GM23338 (cell line): ENCODE data around the gene JPH4. TPM values are rescaled to one million over a fixed set of nuclear protein-coding genes. Genes with fewer than 3 reads are reported as not detected.

Experiments
- ATAC-seq: fragments of 200-7000 bp; cut with Tn5 transposase; 3 replicates; pipeline ENCODE4 v1.9.1; 2020
- DNase-seq: peaks from one replicate; pipeline ENCODE4 v3.0.0-alpha.2; 2015; ENCODE audit warnings: low spot score
- H2AFZ ChIP-seq: fragments of 200-600 bp; sonication (generic); 2 replicates; pipeline ENCODE4 v1.8.0; 2016; ENCODE audit warnings: antibody characterized with exemption, mild to moderate bottlenecking, moderate library complexity
- H3F3A ChIP-seq: fragments of 200-600 bp; sonication (generic); replicated peaks from 2 replicates; pipeline ENCODE4 v1.8.0; 2017; ENCODE audit warnings: antibody characterized with exemption, mixed run types, low read depth
- H3K27ac ChIP-seq: fragments of 200-600 bp; sonication (generic); 2 replicates; pipeline ENCODE4 v1.6.1; 2016; ENCODE audit warnings: low read depth
- H3K27me3 ChIP-seq: fragments of 200-600 bp; sonication (generic); 2 replicates; pipeline ENCODE4 v1.8.0; 2016; ENCODE audit warnings: mild to moderate bottlenecking, mixed run types, moderate library complexity; ENCODE audit not compliant: insufficient read depth
- H3K36me3 ChIP-seq: fragments of 200-600 bp; sonication (generic); 2 replicates; pipeline ENCODE4 v1.8.0; 2016; ENCODE audit warnings: mild to moderate bottlenecking; ENCODE audit not compliant: insufficient read depth
- H3K4me1 ChIP-seq: fragments of 200-600 bp; sonication (generic); 2 replicates; pipeline ENCODE4 v1.8.0; 2016; ENCODE audit warnings: mild to moderate bottlenecking, moderate library complexity; ENCODE audit not compliant: insufficient read depth
- H3K4me2 ChIP-seq: fragments of 200-600 bp; sonication (generic); 2 replicates; pipeline ENCODE4 v1.7.1; 2017; ENCODE audit warnings: mixed run types
- H3K4me3 ChIP-seq: fragments of 200-600 bp; sonication (generic); 2 replicates; pipeline ENCODE4 v1.6.1; 2016; ENCODE audit warnings: mixed run types
- H3K79me2 ChIP-seq: fragments of 200-600 bp; sonication (generic); replicated peaks from 2 replicates; pipeline ENCODE4 v1.8.0; 2017; ENCODE audit warnings: mild to moderate bottlenecking; ENCODE audit not compliant: insufficient read depth
- H3K9me2 ChIP-seq: fragments of 200-600 bp; sonication (generic); 2 replicates; pipeline ENCODE4 v1.8.0; 2017; ENCODE audit not compliant: insufficient read depth
- H4K20me1 ChIP-seq: fragments of 200-600 bp; sonication (generic); replicated peaks from 2 replicates; pipeline ENCODE4 v1.8.0; 2017; ENCODE audit warnings: mild to moderate bottlenecking; ENCODE audit not compliant: insufficient read depth
- H3K27ac Mint-ChIP-seq: 2 replicates; pipeline ENCODE4 v1.8.0; 2020; ENCODE audit warnings: inconsistent platforms, mild to moderate bottlenecking, moderate library complexity, mixed read lengths
- H3K27me3 Mint-ChIP-seq: 3 replicates; pipeline ENCODE4 v1.8.0; 2022; ENCODE audit warnings: low read depth, mild to moderate bottlenecking, moderate library complexity, mixed read lengths, inconsistent platforms; ENCODE audit not compliant: insufficient read depth, poor library complexity
- H3K36me3 Mint-ChIP-seq: 3 replicates; pipeline ENCODE4 v1.8.0; 2021; ENCODE audit warnings: low read depth, mild to moderate bottlenecking, inconsistent platforms, moderate library complexity, mixed read lengths
- H3K4me1 Mint-ChIP-seq: 3 replicates; pipeline ENCODE4 v1.8.0; 2020; ENCODE audit warnings: mild to moderate bottlenecking, inconsistent platforms, mixed read lengths
- H3K4me3 Mint-ChIP-seq: 3 replicates; pipeline ENCODE4 v1.8.0; 2021; ENCODE audit warnings: moderate library complexity, mild to moderate bottlenecking, inconsistent platforms, mixed read lengths
- H3K9me3 Mint-ChIP-seq: 3 replicates; pipeline ENCODE4 v1.8.0; 2020; ENCODE audit warnings: moderate library complexity, mild to moderate bottlenecking, inconsistent platforms, mixed read lengths
- CTCF ChIP-seq, 2 experiments: fragments of 200-600 bp in 1 of 2; sonication (generic) in 1 of 2; conservative IDR thresholded peaks; 2 replicates each; pipeline versions ENCODE4 v1.5.1 to v1.6.1; 2016 to 2017; ENCODE audit warnings: antibody characterized with exemption in 2 of 2, low read depth in 2 of 2, mild to moderate bottlenecking in 2 of 2, moderate library complexity in 1 of 2
- EZH2phosphoT487 ChIP-seq: fragments of 200-600 bp; sonication (generic); IDR thresholded peaks from one replicate; pipeline ENCODE4 v1.8.1; 2018; ENCODE audit warnings: antibody characterized with exemption; ENCODE audit not compliant: unreplicated experiment
- JUNB ChIP-seq: IDR thresholded peaks from one replicate; pipeline ENCODE4 v1.6.1; 2016; ENCODE audit warnings: antibody characterized with exemption; ENCODE audit not compliant: unreplicated experiment
- POLR2AphosphoS5 ChIP-seq: IDR thresholded peaks from 2 replicates; pipeline ENCODE4 v1.6.1; 2016; ENCODE audit warnings: antibody characterized with exemption, low read depth
- STAT1 ChIP-seq: IDR thresholded peaks from one replicate; pipeline ENCODE4 v1.6.1; 2016; ENCODE audit warnings: antibody characterized with exemption; ENCODE audit not compliant: unreplicated experiment
- ZNF331 ChIP-seq: fragments of 250-450 bp; sonication (Bioruptor Pico); IDR thresholded peaks from 2 replicates; pipeline ENCODE4 v1.5.0; 2020; ENCODE audit warnings: low read depth, mild to moderate bottlenecking, moderate library complexity
- polyA plus RNA-seq: library from polyadenylated mRNA; unstranded; fragments of >200 nt; fragmentation: Nextera tagmentation; extraction: Ambion mirVana; gene quantifications from 2 replicates; pipeline ENCODE4 v1.2.1, GENCODE V29; 2016
- total RNA-seq: library from RNA; depleted of rRNA; stranded (reverse); fragments of >200 nt; shearing (Covaris generic); gene quantifications from 2 replicates; pipeline ENCODE4 v1.2.3, GENCODE V29; 2014

Gene JPH4
- total and polyA plus RNA-seq, 2 experiments from 2014 or later = 11.0 to 29.9 TPM

GRCh38 chr14:23550812-23551265, 27.8 kb downstream of the JPH4 start:
- Mint-ChIP-seq H3K27me3 (no peaks in the 10 kb centered on the region), H3K4me1 (peaks cover 11% of the 10 kb centered on the region), H3K36me3 (peaks cover 2% of the 10 kb centered on the region; the same call in 2 of the 3 replicates), H3K4me3 (no peak overlapping the region), H3K27ac (peak overlapping the region; percentile 70), H3K9me3 (no peaks in the 10 kb centered on the region)
- H3K9me2 ChIP-seq = no peaks in the 10 kb centered on the region
- no peak overlapping the region for H2AFZ ChIP-seq
- no peaks in the 10 kb centered on the region for H3K36me3 ChIP-seq
- peak overlapping the region; percentile 100 for H3K4me3 ChIP-seq
- TF ChIP-seq POLR2AphosphoS5 (peak; percentile 15; the same call in 1 of the 2 replicates), ZNF331 (CRISPR knock-in tag) (no peak)
- no peaks in the 10 kb centered on the region for H4K20me1 ChIP-seq
- peak overlapping the region; percentile 100 for H3K4me2 ChIP-seq
- peak overlapping the region; percentile 99 for H3K27ac ChIP-seq
- no peaks in the 10 kb centered on the region for H3K27me3 ChIP-seq
- peaks cover 52% of the 10 kb centered on the region for H3K79me2 ChIP-seq
- DNase-seq = no peak
- peaks cover 57% of the 10 kb centered on the region for H3K4me1 ChIP-seq
- H3F3A ChIP-seq = 0 out of 2 replicates have a peak, but pooled peaks cover 8% of the 10 kb centered on the region
- peak; percentile 26 for ATAC-seq

- Histone ChIP-seq H3K36me3 (no peaks in the 10 kb centered on the region), H3K27ac (peak overlapping the region; percentile 99), H2AFZ (no peak overlapping the region), H3K79me2 (peaks cover 52% of the 10 kb centered on the region), H4K20me1 (no peaks in the 10 kb centered on the region), H3F3A (0 out of 2 replicates have a peak, but pooled peaks cover 12% of the 10 kb centered on the region), H3K4me2 (peak overlapping the region; percentile 100), H3K9me2 (no peaks in the 10 kb centered on the region), H3K4me3 (peak overlapping the region; percentile 100), H3K27me3 (no peaks in the 10 kb centered on the region), H3K4me1 (peaks cover 62% of the 10 kb centered on the region)
- H3K27ac Mint-ChIP-seq = no peak overlapping the region
- H3K9me3 Mint-ChIP-seq = no peaks in the 10 kb centered on the region
- peaks cover 8% of the 10 kb centered on the region; the same call in 2 of the 3 replicates for H3K36me3 Mint-ChIP-seq
- ATAC-seq = peak; percentile 0; the same call in 1 of the 3 replicates
- no peak for TF ChIP-seq EZH2phosphoT487
- peaks cover 9% of the 10 kb centered on the region for H3K4me1 Mint-ChIP-seq
- H3K4me3 Mint-ChIP-seq = no peak overlapping the region
- DNase-seq = no peak
- peaks cover 3% of the 10 kb centered on the region for H3K27me3 Mint-ChIP-seq
Observed at GRCh38 chr14:23550131-23550811, 28.3 kb downstream of the JPH4 start.

GRCh38 chr14:23548351-23549318, 30.0 kb downstream of the JPH4 start:
- peak overlapping the region; percentile 100 for H3K4me3 ChIP-seq
- H3K9me2 ChIP-seq = no peaks in the 10 kb centered on the region
- no peak overlapping the region for H3K4me3 Mint-ChIP-seq
- no peaks in the 10 kb centered on the region for H3K27me3 ChIP-seq
- no peak overlapping the region for H3K27ac Mint-ChIP-seq
- H3K36me3 Mint-ChIP-seq = peaks cover 19% of the 10 kb centered on the region
- H3K79me2 ChIP-seq = peaks cover 58% of the 10 kb centered on the region
- peaks cover 5% of the 10 kb centered on the region for H3K4me1 Mint-ChIP-seq
- peaks cover 62% of the 10 kb centered on the region for H3K4me1 ChIP-seq
- peak overlapping the region; percentile 100 for H3K4me2 ChIP-seq
- H3F3A ChIP-seq = 0 out of 2 replicates have a peak, but pooled peaks cover 10% of the 10 kb centered on the region
- H3K27me3 Mint-ChIP-seq = peaks cover 7% of the 10 kb centered on the region
- no peak overlapping the region for H2AFZ ChIP-seq
- H3K36me3 ChIP-seq = no peaks in the 10 kb centered on the region
- peak; percentile 12 for ATAC-seq
- H4K20me1 ChIP-seq = no peaks in the 10 kb centered on the region
- H3K27ac ChIP-seq = peak overlapping the region; percentile 90
- peak; percentile 84 for DNase-seq
- no peaks in the 10 kb centered on the region; the same call in 2 of the 3 replicates for H3K9me3 Mint-ChIP-seq
- no peak for TF ChIP-seq STAT1
- TF ChIP-seq JUNB = no peak
- no peak for TF ChIP-seq CTCF (conservative IDR thresholded peaks at IDR 0.05; ENCODE audit: low read depth in 2 of 2)
